ENCODE measurements around the gene ULK1.

- TF ChIP-seq CTCF (conservative IDR thresholded peaks at IDR 0.05; ENCODE audit: low read depth, low read length) (no peak), EZH2 (IDR thresholded peaks at IDR 0.05; ENCODE audit: low read length, unreplicated experiment) (no peak), EZH2phosphoT487 (IDR thresholded peaks at IDR 0.05; ENCODE audit: borderline replicate concordance, low read length) (no peak)
Measured at GRCh38 chr12:131930510-131930909, 36.1 kb downstream of the ULK1 start.

Measured in PC-3 (cell line).